Thyroid gland (tissue), 4 donors: ENCODE results near the gene ACTL8. TPM values are rescaled to one million over a fixed set of nuclear protein-coding genes. Genes with fewer than 3 reads are reported as not detected.

Source experiments
- DNase-seq, 2 donors: peaks; one replicate each; pipeline ENCODE4 v3.0.0-alpha.2; 2019
- H3K27ac ChIP-seq, 3 donors: fragments of 200-600 bp; sonication (generic); 1 replicate in 2 of 3; 2 replicates in 1 of 3; pipeline ENCODE4 v1.5.1; 2016 to 2019; ENCODE audit warnings: mild to moderate bottlenecking in 1 of 3, moderate library complexity in 1 of 3
- H3K27me3 ChIP-seq: fragments of 200-600 bp; sonication (generic); one replicate; pipeline ENCODE4 v1.5.1; 2019
- H3K36me3 ChIP-seq, 2 donors: fragments of 200-600 bp; sonication (generic); one replicate each; pipeline ENCODE4 v1.5.1; 2016 to 2019
- H3K4me1 ChIP-seq, 2 donors: fragments of 200-600 bp; sonication (generic); one replicate each; pipeline ENCODE4 v1.5.1; 2017 to 2019
- H3K4me3 ChIP-seq, 3 donors: fragments of 200-600 bp; sonication (generic); replicated peaks in 1 of 3; 1 replicate in 2 of 3; 2 replicates in 1 of 3; pipeline ENCODE4 v1.5.1; 2016; ENCODE audit warnings: mild to moderate bottlenecking in 1 of 3
- H3K9me3 ChIP-seq: fragments of 200-600 bp; sonication (generic); one replicate; pipeline ENCODE4 v1.5.1; 2017
- CTCF ChIP-seq, 6 experiments: fragments of 200-600 bp in 3 of 6; fragments of 450-650 bp in 3 of 6; sonication (generic) in 3 of 6; IDR thresholded peaks; one replicate each; pipeline ENCODE4 v1.5.1; 2016 to 2019; ENCODE audit warnings: antibody characterized with exemption in 6 of 6, mild to moderate bottlenecking in 2 of 6, inconsistent platforms in 1 of 6, moderate library complexity in 1 of 6
- POLR2A ChIP-seq, 2 donors: fragments of 450-650 bp; IDR thresholded peaks; one replicate each; pipeline ENCODE4 v1.6.1; 2017; ENCODE audit warnings: antibody characterized with exemption in 2 of 2, mild to moderate bottlenecking in 2 of 2, moderate library complexity in 1 of 2
- WGBS, 2 donors: methylation state at CpG; one replicate each; pipeline ENCODE4 v1.1.5; 2017; 5-methylcytosine and 5-hydroxymethylcytosine counted together
- intact Hi-C: fragments of 100-400 bp; cut with DNase I; formaldehyde crosslinking; loops from one replicate; pipeline ENCODE4 v1.15.1; 2023
- total RNA-seq, 4 donors: library from RNA; depleted of rRNA; stranded (reverse); fragments of >200 nt; gene quantifications; one replicate each; pipeline ENCODE4 v1.2.3, GENCODE V29; 2016

The ACTL8 gene
- total RNA-seq, 4 donors from 2014 or later, result not detected

- WGBS, 2 donors, result 67 to 75% methylated on average over 12 of the region's 12 CpGs
- no peaks in the 10 kb centered on the region for H3K4me1 ChIP-seq
- TF ChIP-seq POLR2A (IDR thresholded peaks at IDR 0.05) (no peak), CTCF (IDR thresholded peaks at IDR 0.05) (no peak)
- H3K36me3 ChIP-seq, result no peaks in the 10 kb centered on the region
- no peaks in the 10 kb centered on the region for H3K9me3 ChIP-seq
- no peak for DNase-seq
- no peak overlapping the region for H3K27ac ChIP-seq
- no peak overlapping the region for H3K4me3 ChIP-seq
- H3K27me3 ChIP-seq, result no peaks in the 10 kb centered on the region
- intact Hi-C loops, result no loop called here
Measured at GRCh38 chr1:17837233-17838030, 82.3 kb downstream of the ACTL8 start.

- 76 to 83% methylated on average over 7 to 8 of the region's 8 CpGs for WGBS, 2 donors
- H3K27me3 ChIP-seq, result no peaks in the 10 kb centered on the region
Measured at GRCh38 chr1:17839641-17840196, 84.6 kb downstream of the ACTL8 start.

GRCh38 chr1:17841944-17842343 lies 86.8 kb downstream of the ACTL8 start:
- Histone ChIP-seq H3K4me3 (no peak overlapping the region), H3K27ac (no peak overlapping the region), H3K9me3 (no peaks in the 10 kb centered on the region), H3K27me3 (no peaks in the 10 kb centered on the region), H3K36me3 (no peaks in the 10 kb centered on the region), H3K4me1 (no peaks in the 10 kb centered on the region)
- 43 to 48% methylated on average over 2 of the region's 2 CpGs for WGBS, 2 donors
- no peak for DNase-seq
- TF ChIP-seq POLR2A (IDR thresholded peaks at IDR 0.05) (no peak), CTCF (IDR thresholded peaks at IDR 0.05) (no peak)
- intact Hi-C loops, result no loop called here

More at GRCh38 chr1:17839641-17840196, 84.6 kb downstream of the ACTL8 start:
- no peak for TF ChIP-seq CTCF (IDR thresholded peaks at IDR 0.05)
- no peak for TF ChIP-seq POLR2A (IDR thresholded peaks at IDR 0.05)
- intact Hi-C loops, result no loop called here
- Histone ChIP-seq H3K9me3 (no peaks in the 10 kb centered on the region), H3K4me3 (no peak overlapping the region), H3K27ac (no peak overlapping the region), H3K4me1 (no peaks in the 10 kb centered on the region), H3K36me3 (no peaks in the 10 kb centered on the region)
- DNase-seq, result no peak

- Histone ChIP-seq H3K9me3 (no peaks in the 10 kb centered on the region), H3K4me3 (no peak overlapping the region), H3K4me1 (no peaks in the 10 kb centered on the region), H3K27ac (no peak overlapping the region), H3K36me3 (no peaks in the 10 kb centered on the region), H3K27me3 (no peaks in the 10 kb centered on the region)
- intact Hi-C loops, result no loop called here
- WGBS, 2 donors, result 48 to 64% methylated on average over 5 of the region's 5 CpGs
- TF ChIP-seq POLR2A (IDR thresholded peaks at IDR 0.05), result no peak
- TF ChIP-seq CTCF (IDR thresholded peaks at IDR 0.05), result no peak
- no peak for DNase-seq
Measured at GRCh38 chr1:17842686-17843085, 87.6 kb downstream of the ACTL8 start.

- Histone ChIP-seq H3K4me3 (no peak overlapping the region), H3K27me3 (no peaks in the 10 kb centered on the region), H3K9me3 (no peaks in the 10 kb centered on the region), H3K27ac (no peak overlapping the region), H3K36me3 (no peaks in the 10 kb centered on the region), H3K4me1 (no peaks in the 10 kb centered on the region)
- no peak for DNase-seq
- WGBS, 2 donors, result 48 to 57% methylated on average over 9 to 10 of the region's 10 CpGs
- intact Hi-C loops, result no loop called here
- no peak for TF ChIP-seq CTCF (IDR thresholded peaks at IDR 0.05)
- TF ChIP-seq POLR2A (IDR thresholded peaks at IDR 0.05), result no peak
Measured at GRCh38 chr1:17844185-17844826, 89.2 kb downstream of the ACTL8 start.
